ENCODE measurements around the gene SEMA4B.

DNA sequence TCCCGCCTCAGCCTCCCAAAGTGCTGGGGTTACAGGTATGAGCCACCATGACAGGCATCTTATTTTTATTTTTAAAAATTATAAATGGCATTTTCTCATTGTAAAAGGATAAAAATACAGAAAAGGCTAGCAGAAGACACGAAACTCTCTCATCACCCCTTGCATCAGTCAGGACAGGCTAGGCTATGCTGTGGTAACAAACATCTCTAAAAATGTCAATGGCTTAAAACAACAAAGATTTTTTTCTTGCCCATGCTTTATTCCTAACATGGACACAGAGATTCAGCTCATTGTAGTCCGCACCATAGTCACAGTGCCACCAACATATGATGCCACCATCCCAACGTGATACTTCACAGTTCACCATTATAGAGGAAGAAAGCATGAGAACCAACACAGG, 34.0 kb upstream of the SEMA4B start:
- TF ChIP-seq, protein P1, sequence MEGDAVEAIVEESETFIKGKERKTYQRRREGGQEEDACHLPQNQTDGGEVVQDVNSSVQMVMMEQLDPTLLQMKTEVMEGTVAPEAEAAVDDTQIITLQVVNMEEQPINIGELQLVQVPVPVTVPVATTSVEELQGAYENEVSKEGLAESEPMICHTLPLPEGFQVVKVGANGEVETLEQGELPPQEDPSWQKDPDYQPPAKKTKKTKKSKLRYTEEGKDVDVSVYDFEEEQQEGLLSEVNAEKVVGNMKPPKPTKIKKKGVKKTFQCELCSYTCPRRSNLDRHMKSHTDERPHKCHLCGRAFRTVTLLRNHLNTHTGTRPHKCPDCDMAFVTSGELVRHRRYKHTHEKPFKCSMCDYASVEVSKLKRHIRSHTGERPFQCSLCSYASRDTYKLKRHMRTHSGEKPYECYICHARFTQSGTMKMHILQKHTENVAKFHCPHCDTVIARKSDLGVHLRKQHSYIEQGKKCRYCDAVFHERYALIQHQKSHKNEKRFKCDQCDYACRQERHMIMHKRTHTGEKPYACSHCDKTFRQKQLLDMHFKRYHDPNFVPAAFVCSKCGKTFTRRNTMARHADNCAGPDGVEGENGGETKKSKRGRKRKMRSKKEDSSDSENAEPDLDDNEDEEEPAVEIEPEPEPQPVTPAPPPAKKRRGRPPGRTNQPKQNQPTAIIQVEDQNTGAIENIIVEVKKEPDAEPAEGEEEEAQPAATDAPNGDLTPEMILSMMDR (IDR thresholded peaks at IDR 0.05; ENCODE audit: insufficient read depth, low read length): no peak
- TF ChIP-seq, protein P2, sequence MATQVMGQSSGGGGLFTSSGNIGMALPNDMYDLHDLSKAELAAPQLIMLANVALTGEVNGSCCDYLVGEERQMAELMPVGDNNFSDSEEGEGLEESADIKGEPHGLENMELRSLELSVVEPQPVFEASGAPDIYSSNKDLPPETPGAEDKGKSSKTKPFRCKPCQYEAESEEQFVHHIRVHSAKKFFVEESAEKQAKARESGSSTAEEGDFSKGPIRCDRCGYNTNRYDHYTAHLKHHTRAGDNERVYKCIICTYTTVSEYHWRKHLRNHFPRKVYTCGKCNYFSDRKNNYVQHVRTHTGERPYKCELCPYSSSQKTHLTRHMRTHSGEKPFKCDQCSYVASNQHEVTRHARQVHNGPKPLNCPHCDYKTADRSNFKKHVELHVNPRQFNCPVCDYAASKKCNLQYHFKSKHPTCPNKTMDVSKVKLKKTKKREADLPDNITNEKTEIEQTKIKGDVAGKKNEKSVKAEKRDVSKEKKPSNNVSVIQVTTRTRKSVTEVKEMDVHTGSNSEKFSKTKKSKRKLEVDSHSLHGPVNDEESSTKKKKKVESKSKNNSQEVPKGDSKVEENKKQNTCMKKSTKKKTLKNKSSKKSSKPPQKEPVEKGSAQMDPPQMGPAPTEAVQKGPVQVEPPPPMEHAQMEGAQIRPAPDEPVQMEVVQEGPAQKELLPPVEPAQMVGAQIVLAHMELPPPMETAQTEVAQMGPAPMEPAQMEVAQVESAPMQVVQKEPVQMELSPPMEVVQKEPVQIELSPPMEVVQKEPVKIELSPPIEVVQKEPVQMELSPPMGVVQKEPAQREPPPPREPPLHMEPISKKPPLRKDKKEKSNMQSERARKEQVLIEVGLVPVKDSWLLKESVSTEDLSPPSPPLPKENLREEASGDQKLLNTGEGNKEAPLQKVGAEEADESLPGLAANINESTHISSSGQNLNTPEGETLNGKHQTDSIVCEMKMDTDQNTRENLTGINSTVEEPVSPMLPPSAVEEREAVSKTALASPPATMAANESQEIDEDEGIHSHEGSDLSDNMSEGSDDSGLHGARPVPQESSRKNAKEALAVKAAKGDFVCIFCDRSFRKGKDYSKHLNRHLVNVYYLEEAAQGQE (IDR thresholded peaks at IDR 0.05; ENCODE audit: insufficient replicate concordance, low read depth): no peak
- TF ChIP-seq POLR2AphosphoS5 (IDR thresholded peaks at IDR 0.05; ENCODE audit: low read depth): no peak

All from HL-60 (cell line).